A549 (cell line): ENCODE results near the gene PTGR3. TPM values are rescaled to one million over a fixed set of nuclear protein-coding genes. Genes with fewer than 3 reads are reported as not detected.

Source experiments
- ATAC-seq, 2 experiments: fragments of 200-7000 bp in 1 of 2; fragments of >200 bp in 1 of 2; cut with Nextera tagmentation in 1 of 2; cut with Tn5 transposase in 1 of 2; 3 replicates each; pipeline versions ENCODE4 v1.8.0 to v1.9.1; 2018 to 2020; ENCODE audit warnings: mild to moderate bottlenecking in 1 of 2, moderate library complexity in 1 of 2
- CTCF ChIA-PET: fragments of 300-600 bp; sonication (Branson Sonifier 250); formaldehyde crosslinking; extraction: SDS; loops from one replicate; lab custom pipeline; 2021; ENCODE audit warnings: antibody characterized with exemption, inconsistent platforms; lab: Yijun Ruan, JAX
- POLR2A ChIA-PET: fragments of 350-600 bp; formaldehyde crosslinking; extraction: SDS; loops from one replicate; lab custom pipeline; 2021; ENCODE audit warnings: antibody characterized with exemption, inconsistent platforms; lab: Yijun Ruan, JAX
- DNase-seq, 2 experiments: peaks; one replicate each; pipeline versions ENCODE4 v3.0.0 to v3.0.0-alpha.2; 2011 to 2016; ENCODE audit warnings: low read depth in 1 of 2, low spot score in 1 of 2
- FAIRE-seq: peaks from 2 replicates; lab custom pipeline; 2011; peaks lifted over from hg19 to GRCh38; lab: Jason Lieb, UNC
- H3K27ac ChIP-seq, 2 experiments: fragments of >200 bp; sonication (Bioruptor Twin); formaldehyde crosslinking; 3 replicates each; pipeline ENCODE4 v1.5.1; 2016 to 2017
- H3K4me1 ChIP-seq: fragments of >200 bp; sonication (Bioruptor Twin); formaldehyde crosslinking; 3 replicates; pipeline ENCODE4 v1.6.1; 2016
- H3K4me2 ChIP-seq: fragments of >200 bp; sonication (Bioruptor Twin); formaldehyde crosslinking; 3 replicates; pipeline ENCODE4 v1.6.1; 2016
- H3K4me3 ChIP-seq: fragments of >200 bp; sonication (Bioruptor Twin); formaldehyde crosslinking; 3 replicates; pipeline ENCODE4 v1.5.1; 2016
- H3K9me3 ChIP-seq: fragments of >200 bp; sonication (Bioruptor Twin); formaldehyde crosslinking; 3 replicates; pipeline ENCODE4 v1.6.1; 2016
- CBX2 ChIP-seq: fragments of 200-600 bp; sonication (generic); IDR thresholded peaks from 2 replicates; pipeline ENCODE4 v1.6.1; 2016; ENCODE audit warnings: low read depth, mild to moderate bottlenecking, borderline replicate concordance
- CBX8 ChIP-seq: fragments of 200-600 bp; sonication (generic); IDR thresholded peaks from 2 replicates; pipeline ENCODE4 v1.6.1; 2016
- CHD2 ChIP-seq: fragments of 150-350 bp; IDR thresholded peaks from 2 replicates; pipeline ENCODE4 v1.6.1; 2014; ENCODE audit warnings: low read length; ENCODE audit not compliant: partially characterized antibody
- CTCF ChIP-seq: fragments of >200 bp; sonication (Bioruptor Twin); formaldehyde crosslinking; IDR thresholded peaks from 3 replicates; pipeline ENCODE4 v1.5.1; 2016
- HOXB5 ChIP-seq: fragments of 250-450 bp; sonication (Bioruptor Pico); IDR thresholded peaks from 2 replicates; pipeline ENCODE4 v1.5.0; 2020; ENCODE audit warnings: mild to moderate bottlenecking, moderate library complexity
- KDM1A ChIP-seq: fragments of 200-600 bp; sonication (generic); IDR thresholded peaks from 2 replicates; pipeline ENCODE4 v1.6.1; 2016; ENCODE audit warnings: low read depth, mild to moderate bottlenecking
- MAFK ChIP-seq: fragments of 450-650 bp; IDR thresholded peaks from 2 replicates; pipeline ENCODE4 v1.6.1; 2014; ENCODE audit not compliant: partially characterized antibody
- MYC ChIP-seq: IDR thresholded peaks from 2 replicates; pipeline ENCODE4 v1.6.1; 2012; ENCODE audit warnings: mild to moderate bottlenecking, inconsistent platforms, low read length, improper control_type of control experiment, borderline replicate concordance
- NR3C1 ChIP-seq: fragments of >200 bp; sonication (Bioruptor Twin); formaldehyde crosslinking; IDR thresholded peaks from 3 replicates; pipeline ENCODE4 v1.6.1; 2017
- PHF8 ChIP-seq: fragments of 200-600 bp; sonication (generic); IDR thresholded peaks from 2 replicates; pipeline ENCODE4 v1.6.1; 2016; ENCODE audit warnings: low read depth, mild to moderate bottlenecking, antibody characterized with exemption, moderate library complexity, borderline replicate concordance
- POLR2AphosphoS2 ChIP-seq: conservative IDR thresholded peaks from 2 replicates; pipeline ENCODE4 v1.6.1; 2012; ENCODE audit warnings: low read length, improper control_type of control experiment, inconsistent platforms
- RCOR1 ChIP-seq: fragments of 150-350 bp; IDR thresholded peaks from 2 replicates; pipeline ENCODE4 v1.6.1; 2014; ENCODE audit warnings: antibody characterized with exemption, low read length, low read depth
- SMC3 ChIP-seq: fragments of >200 bp; sonication (Bioruptor Twin); formaldehyde crosslinking; IDR thresholded peaks from 3 replicates; pipeline ENCODE4 v1.6.1; 2018; ENCODE audit warnings: inconsistent platforms
- ZSCAN20 ChIP-seq: fragments of 250-450 bp; sonication (Bioruptor Pico); IDR thresholded peaks from 2 replicates; pipeline ENCODE4 v1.8.0; 2022; ENCODE audit warnings: mild to moderate bottlenecking, moderate library complexity
- WGBS: methylation state at CpG from one replicate; pipeline ENCODE4 v1.1.6; 2017; ENCODE audit errors: missing lambda C conversion rate; 5-methylcytosine and 5-hydroxymethylcytosine counted together
- polyA plus RNA-seq, 4 experiments: library from polyadenylated mRNA; depleted of rRNA in 3 of 4; stranded (reverse); fragments of >200 nt; fragmentation: RNase III in 1 of 4; extraction: RNeasy Plus Mini Kit Qiagen cat#74134 plus additional on column Dnase treatment in 1 of 4; gene quantifications; 2 replicates in 3 of 4; 3 replicates in 1 of 4; pipeline ENCODE4 v1.2.3, GENCODE V29; 2011 to 2017
- TF ChIP-seq, protein P1 (sequence below): fragments of 250-450 bp; sonication (Bioruptor Pico); IDR thresholded peaks from 2 replicates; pipeline ENCODE4 v1.5.0; 2021; ENCODE audit warnings: mild to moderate bottlenecking, moderate library complexity, borderline replicate concordance

Gene PTGR3
- polyA plus RNA-seq, 2 of the 4 experiments (the other 2 are of a cell fraction): 7.2 to 18.5 TPM

- no peak for FAIRE-seq
- H3K4me2 ChIP-seq: no peak overlapping the region
- TF ChIP-seq POLR2AphosphoS2 (no peak), SMC3 (no peak)
- peaks cover 4% of the 10 kb centered on the region; the same call in 1 of the 3 replicates for H3K4me1 ChIP-seq
- H3K27ac ChIP-seq: no peak overlapping the region
- no peaks in the 10 kb centered on the region for H3K9me3 ChIP-seq
- no peak for DNase-seq
- no peak for ATAC-seq
- WGBS: 86% methylated on average over 5 of the region's 5 CpGs
- ChIA-PET POLR2A (no interaction called here), CTCF (no interaction called here)
- H3K4me3 ChIP-seq: no peak overlapping the region
These were observed 42.5 kb upstream of the PTGR3 start for GRCh38 chr18:75251466-75251865.

DNA sequence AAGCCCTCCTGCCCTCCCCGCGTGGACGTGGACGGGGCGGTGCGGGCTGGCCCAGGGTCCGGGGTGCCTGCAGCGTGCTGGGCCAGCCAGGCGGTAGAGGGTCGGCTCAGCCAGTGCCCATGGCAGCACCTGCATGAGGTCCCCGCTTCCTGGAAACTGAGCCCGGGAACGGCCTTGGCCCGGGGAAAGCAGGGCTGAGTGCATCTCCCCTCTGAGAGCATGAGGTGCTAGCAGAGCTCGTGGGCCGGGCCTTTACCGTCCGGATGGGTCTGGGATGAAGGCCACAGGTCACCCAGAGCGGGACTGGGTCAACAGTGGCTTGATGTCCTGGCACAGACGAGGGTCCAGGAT, 41.5 kb upstream of the PTGR3 start:
- H3K9me3 ChIP-seq: no peaks in the 10 kb centered on the region
- ChIA-PET POLR2A (no interaction called here), CTCF (no interaction called here)
- no peak overlapping the region for H3K4me3 ChIP-seq
- peaks cover 4% of the 10 kb centered on the region; the same call in 1 of the 3 replicates for H3K4me1 ChIP-seq
- no peak for FAIRE-seq
- no peak overlapping the region for H3K4me2 ChIP-seq
- no peak for DNase-seq
- no peak overlapping the region for H3K27ac ChIP-seq
- 92% methylated on average over 4 of the region's 20 CpGs for WGBS
- no peak for TF ChIP-seq CBX2
- TF ChIP-seq CTCF: no peak
- TF ChIP-seq RCOR1: no peak
- TF ChIP-seq POLR2AphosphoS2: no peak
- TF ChIP-seq KDM1A: no peak
- TF ChIP-seq, protein P1, sequence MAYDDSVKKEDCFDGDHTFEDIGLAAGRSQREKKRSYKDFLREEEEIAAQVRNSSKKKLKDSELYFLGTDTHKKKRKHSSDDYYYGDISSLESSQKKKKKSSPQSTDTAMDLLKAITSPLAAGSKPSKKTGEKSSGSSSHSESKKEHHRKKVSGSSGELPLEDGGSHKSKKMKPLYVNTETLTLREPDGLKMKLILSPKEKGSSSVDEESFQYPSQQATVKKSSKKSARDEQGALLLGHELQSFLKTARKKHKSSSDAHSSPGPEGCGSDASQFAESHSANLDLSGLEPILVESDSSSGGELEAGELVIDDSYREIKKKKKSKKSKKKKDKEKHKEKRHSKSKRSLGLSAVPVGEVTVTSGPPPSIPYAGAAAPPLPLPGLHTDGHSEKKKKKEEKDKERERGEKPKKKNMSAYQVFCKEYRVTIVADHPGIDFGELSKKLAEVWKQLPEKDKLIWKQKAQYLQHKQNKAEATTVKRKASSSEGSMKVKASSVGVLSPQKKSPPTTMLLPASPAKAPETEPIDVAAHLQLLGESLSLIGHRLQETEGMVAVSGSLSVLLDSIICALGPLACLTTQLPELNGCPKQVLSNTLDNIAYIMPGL: no peak
- no peak for TF ChIP-seq CBX8
- no peak for TF ChIP-seq NR3C1
- TF ChIP-seq MAFK: no peak
- TF ChIP-seq ZSCAN20 (CRISPR knock-in tag): no peak
- no peak for TF ChIP-seq HOXB5
- TF ChIP-seq MYC: no peak
- TF ChIP-seq, all 56 proteins: peak for 0
- ATAC-seq: no peak

DNA sequence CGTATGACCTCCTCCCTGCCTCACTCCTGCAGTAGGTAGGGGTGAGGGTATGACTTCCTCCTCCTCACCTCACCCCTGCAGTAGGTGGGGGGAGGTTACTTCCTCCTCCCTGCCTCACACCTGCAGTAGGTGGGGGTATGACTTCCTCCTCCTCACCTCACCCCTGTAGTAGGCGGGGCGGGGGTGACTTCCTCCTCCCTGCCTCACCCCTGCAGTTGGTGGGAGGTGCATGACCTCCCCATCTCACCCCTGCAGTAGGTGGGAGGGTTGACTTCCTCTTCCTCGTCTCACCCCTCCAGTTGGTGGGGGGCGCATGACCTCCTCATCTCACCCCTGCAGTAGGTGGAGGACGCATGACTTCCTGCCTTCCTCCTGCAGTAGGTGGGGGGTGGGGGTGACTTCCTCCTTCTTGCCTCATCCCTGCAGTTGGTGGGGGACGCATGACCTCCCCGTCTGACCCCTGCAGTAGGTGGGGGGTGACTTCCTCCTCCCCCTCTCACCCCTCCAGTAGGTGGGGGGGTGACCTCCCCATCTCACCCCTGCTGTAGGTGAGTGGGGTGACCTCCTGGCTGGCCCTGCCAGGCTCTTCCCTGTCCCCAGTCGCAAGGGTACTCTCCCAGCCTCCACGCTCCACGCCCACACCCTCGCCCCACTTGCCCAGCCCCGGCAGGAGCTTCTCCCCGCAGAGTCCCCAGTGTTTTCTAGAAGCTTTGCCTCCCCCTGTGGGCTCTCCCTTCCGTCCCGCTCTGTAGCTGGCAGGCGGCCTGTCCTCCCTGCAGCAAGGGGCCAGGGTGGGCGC, 40.9 kb upstream of the PTGR3 start:
- CTCF ChIA-PET: no interaction called here
- TF ChIP-seq CHD2: no peak
- Histone ChIP-seq H3K4me2 (no peak overlapping the region), H3K4me3 (no peak overlapping the region), H3K9me3 (no peaks in the 10 kb centered on the region), H3K27ac (no peak overlapping the region; a peak in 1 of 6 replicates), H3K4me1 (peaks cover 4% of the 10 kb centered on the region; the same call in 1 of the 3 replicates)
- no peak for ATAC-seq
- POLR2A ChIA-PET: no interaction called here
- DNase-seq: no peak
- no peak for FAIRE-seq
- 97% methylated on average over 7 of the region's 18 CpGs for WGBS

DNA sequence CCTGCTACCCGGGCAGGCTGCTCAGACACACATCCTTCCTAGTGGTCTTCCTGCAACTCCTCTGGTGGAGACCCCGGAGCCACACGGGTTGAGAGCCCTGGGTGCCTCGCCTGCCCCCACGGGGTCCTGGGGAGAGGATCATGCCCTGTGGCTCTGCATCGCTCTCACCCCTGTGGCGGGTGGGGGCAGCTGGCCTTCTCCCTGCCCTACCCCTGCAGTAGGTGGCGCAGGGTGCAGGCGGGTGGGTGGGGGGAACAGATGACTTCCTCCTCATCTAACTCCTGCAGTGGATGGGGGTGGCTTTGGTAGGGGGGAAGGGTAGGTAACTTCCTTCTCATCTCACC, 40.2 kb upstream of the PTGR3 start:
- ATAC-seq (no peak), DNase-seq (no peak), FAIRE-seq (no peak)
- CTCF ChIA-PET: no interaction called here
- no peak for TF ChIP-seq PHF8
- Histone ChIP-seq H3K4me1 (peaks cover 4% of the 10 kb centered on the region; the same call in 1 of the 3 replicates), H3K27ac (peak overlapping the region in 1 of 2 experiments; percentile 81; a peak in 3 of 6 replicates), H3K9me3 (no peaks in the 10 kb centered on the region), H3K4me2 (no peak overlapping the region), H3K4me3 (no peak overlapping the region)
- 100% methylated on average over 1 of the region's 9 CpGs for WGBS
- POLR2A ChIA-PET: interaction anchor here (0.6 kb wide), 1 partner anchor 764 kb away, joined by 5 read pairs; no protein-coding TSS in a partner anchor
